Hematopoietic multipotent progenitor cell (in vitro differentiated cells): ENCODE results near the gene MYH15. TPM values are rescaled to one million over a fixed set of nuclear protein-coding genes. Genes with fewer than 3 reads are reported as not detected.

Experiments
- DNase-seq, 3 donors: peaks; one replicate each; pipeline ENCODE4 v3.0.0-alpha.2; 2011 to 2015; ENCODE audit warnings: low read depth in 2 of 3, low spot score in 2 of 3
- total RNA-seq: library from RNA; depleted of rRNA; stranded (reverse); fragments of >200 nt; gene quantifications from one replicate; pipeline ENCODE4 v1.2.3, GENCODE V29; 2012

MYH15 gene
- total RNA-seq: under 0.01 TPM

GRCh38 chr3:108510496-108510895 lies at the start of gene MYH15:
TSS of gene MYH15 (minus strand) at chr3:108510596. CDS start at chr3:108510530, 66 bp downstream.
- DNase-seq: no peak

GRCh38 chr3:108555966-108556581 lies 45.7 kb upstream of the MYH15 start:
- no peak for DNase-seq

GRCh38 chr3:108554913-108555571 lies 44.6 kb upstream of the MYH15 start:
- no peak for DNase-seq

- no peak for DNase-seq
Observed at GRCh38 chr3:108554229-108554628, 43.8 kb upstream of the MYH15 start.

GRCh38 chr3:108552267-108553159 lies 42.1 kb upstream of the MYH15 start:
- DNase-seq: peak; percentile 25 to 79 (median 47)

- DNase-seq: no peak
Observed at GRCh38 chr3:108548886-108549285, 38.5 kb upstream of the MYH15 start.

GRCh38 chr3:108548304-108548703 lies 37.9 kb upstream of the MYH15 start:
- DNase-seq: no peak

- DNase-seq: no peak
Observed at GRCh38 chr3:108546692-108547091, 36.3 kb upstream of the MYH15 start.

GRCh38 chr3:108546247-108546646 lies 35.9 kb upstream of the MYH15 start:
- no peak for DNase-seq

GRCh38 chr3:108538083-108538482 lies 27.7 kb upstream of the MYH15 start:
- no peak for DNase-seq

GRCh38 chr3:108528459-108529252 lies 18.3 kb upstream of the MYH15 start:
- peak in 1 of 3 donors; percentile 42 for DNase-seq

GRCh38 chr3:108527817-108528216 lies 17.4 kb upstream of the MYH15 start:
- DNase-seq: no peak

GRCh38 chr3:108527109-108527508 lies 16.7 kb upstream of the MYH15 start:
- DNase-seq: no peak

- DNase-seq: no peak
Observed at GRCh38 chr3:108525971-108526370, 15.6 kb upstream of the MYH15 start.

- peak in 2 of 3 donors; percentile 9 to 28 for DNase-seq
Observed at GRCh38 chr3:108525256-108525655, 14.9 kb upstream of the MYH15 start.

- DNase-seq: peak in 2 of 3 donors; percentile 31 to 74
Observed at GRCh38 chr3:108524537-108524936, 14.1 kb upstream of the MYH15 start.

- DNase-seq: peak in 1 of 3 donors; percentile 16
Observed at GRCh38 chr3:108518895-108519294, 8.5 kb upstream of the MYH15 start.

- DNase-seq: no peak
Observed at GRCh38 chr3:108516881-108517280, 6.5 kb upstream of the MYH15 start.

GRCh38 chr3:108513961-108514360 lies 3.6 kb upstream of the MYH15 start:
- no peak for DNase-seq

- no peak for DNase-seq
Observed at GRCh38 chr3:108512671-108513070, 2.3 kb upstream of the MYH15 start.

GRCh38 chr3:108511490-108511889 lies 1.1 kb upstream of the MYH15 start:
- no peak for DNase-seq
